ACC112 (cell line): ENCODE measurements around the gene TAF5L.
"Not testable (repeated sequence)": the region's sequence is repeated elsewhere in the genome, so short reads cannot be mapped to it uniquely, and the experiment has no call there.

ENCODE experiments used
- H2AFZ ChIP-seq: fragments of 200-600 bp; sonication (generic); one replicate; pipeline ENCODE4 v1.6.0; 2017; ENCODE audit warnings: antibody characterized with exemption, low read length; ENCODE audit not compliant: unreplicated experiment
- H3K27ac ChIP-seq: fragments of 200-600 bp; sonication (generic); 2 replicates; pipeline ENCODE4 v1.5.1; 2014; ENCODE audit warnings: low read depth, mild to moderate bottlenecking, antibody characterized with exemption, low read length, moderate library complexity
- H3K27me3 ChIP-seq: fragments of 200-600 bp; sonication (generic); 2 replicates; pipeline ENCODE4 v1.6.1; 2014; ENCODE audit warnings: mild to moderate bottlenecking, antibody characterized with exemption, low read length, moderate library complexity, mixed read lengths; ENCODE audit not compliant: insufficient read depth
- H3K36me3 ChIP-seq: fragments of 200-600 bp; sonication (generic); 2 replicates; pipeline ENCODE4 v1.6.1; 2016; ENCODE audit warnings: mild to moderate bottlenecking, antibody characterized with exemption, low read length, moderate library complexity, mixed read lengths; ENCODE audit not compliant: insufficient read depth
- H3K4me1 ChIP-seq: fragments of 200-600 bp; sonication (generic); one replicate; pipeline ENCODE4 v1.6.1; 2016; ENCODE audit warnings: low read length, mixed read lengths; ENCODE audit not compliant: insufficient read depth, unreplicated experiment, control insufficient read depth
- H3K4me3 ChIP-seq: fragments of 200-600 bp; sonication (generic); 2 replicates; pipeline ENCODE4 v1.5.1; 2014; ENCODE audit warnings: mild to moderate bottlenecking, low read depth, low read length
- H3K79me2 ChIP-seq: fragments of 200-600 bp; sonication (generic); one replicate; pipeline ENCODE4 v1.6.0; 2016; ENCODE audit warnings: low read length; ENCODE audit not compliant: control insufficient read depth, unreplicated experiment, insufficient read depth

TAF5L gene

DNA sequence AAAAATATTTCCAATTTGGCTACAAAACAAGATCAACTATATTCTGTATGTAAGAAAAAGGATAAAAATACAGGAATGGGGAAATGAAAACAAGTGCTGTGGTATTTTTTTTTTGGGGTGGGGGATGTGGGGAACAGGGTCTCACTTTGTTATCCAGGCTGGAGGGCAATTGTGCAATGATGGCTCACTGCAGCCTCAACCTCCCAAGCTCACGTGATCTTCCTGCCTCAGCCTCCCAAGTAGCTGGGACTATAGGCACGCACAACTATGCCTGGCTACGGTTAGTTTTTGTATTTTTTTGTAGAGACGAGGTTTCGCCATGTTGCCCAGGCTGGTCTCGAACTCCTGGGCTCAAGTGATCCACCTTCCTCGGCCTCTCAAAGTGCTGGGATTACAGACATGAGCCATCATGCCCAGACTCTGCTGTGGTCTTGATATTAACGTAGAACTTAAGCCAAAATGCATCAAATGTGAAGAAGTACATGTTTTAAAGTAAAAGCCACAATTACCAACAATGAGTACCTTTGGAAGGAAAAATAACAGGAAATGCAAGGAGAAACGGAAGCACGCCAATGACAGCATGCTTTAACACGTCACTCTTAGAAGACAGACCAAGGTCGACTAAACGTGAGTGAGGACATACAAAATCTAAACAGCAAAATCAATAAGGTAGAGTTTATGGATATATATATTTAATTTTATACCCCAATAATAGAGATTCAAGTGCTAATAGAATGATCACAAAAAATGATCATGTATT is 58.6 kb downstream of the TAF5L start:
- Histone ChIP-seq H2AFZ (no peak overlapping the region), H3K27ac (no peak overlapping the region), H3K27me3 (no peaks in the 10 kb centered on the region), H3K79me2 (no peaks in the 10 kb centered on the region), H3K36me3 (no peaks in the 10 kb centered on the region), H3K4me3 (no peak overlapping the region), H3K4me1 (no peaks in the 10 kb centered on the region)

DNA sequence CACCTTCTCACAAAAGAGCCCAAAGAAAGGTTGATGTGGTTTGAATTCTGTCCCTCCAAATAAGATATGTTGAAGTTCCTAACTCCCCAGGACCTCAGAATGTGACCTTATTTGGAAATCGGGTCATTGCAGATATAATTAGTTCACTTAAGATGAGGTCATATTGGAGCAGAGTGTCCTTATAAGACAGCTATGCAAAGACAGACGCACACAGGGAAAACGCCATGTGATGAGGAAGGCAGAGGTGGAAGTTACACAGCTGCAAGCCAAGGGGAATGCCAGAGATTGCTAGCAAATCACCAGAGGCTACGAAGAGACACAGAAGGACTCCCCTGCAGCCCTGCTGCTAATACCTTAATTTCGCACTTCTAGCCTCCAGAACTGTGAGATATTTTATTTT is 62.2 kb downstream of the TAF5L start:
- Histone ChIP-seq H2AFZ (no peak overlapping the region), H3K27ac (no peak overlapping the region), H3K4me3 (no peak overlapping the region), H3K27me3 (no peaks in the 10 kb centered on the region), H3K79me2 (no peaks in the 10 kb centered on the region), H3K36me3 (no peaks in the 10 kb centered on the region), H3K4me1 (no peaks in the 10 kb centered on the region)

- Histone ChIP-seq H3K4me1 (no peaks in the 10 kb centered on the region), H3K27ac (no peak overlapping the region), H3K79me2 (no peaks in the 10 kb centered on the region), H3K27me3 (no peaks in the 10 kb centered on the region), H2AFZ (no peak overlapping the region), H3K4me3 (no peak overlapping the region), H3K36me3 (no peaks in the 10 kb centered on the region)
These were observed 62.7 kb downstream of the TAF5L start for GRCh38 chr1:229563241-229563640.

DNA sequence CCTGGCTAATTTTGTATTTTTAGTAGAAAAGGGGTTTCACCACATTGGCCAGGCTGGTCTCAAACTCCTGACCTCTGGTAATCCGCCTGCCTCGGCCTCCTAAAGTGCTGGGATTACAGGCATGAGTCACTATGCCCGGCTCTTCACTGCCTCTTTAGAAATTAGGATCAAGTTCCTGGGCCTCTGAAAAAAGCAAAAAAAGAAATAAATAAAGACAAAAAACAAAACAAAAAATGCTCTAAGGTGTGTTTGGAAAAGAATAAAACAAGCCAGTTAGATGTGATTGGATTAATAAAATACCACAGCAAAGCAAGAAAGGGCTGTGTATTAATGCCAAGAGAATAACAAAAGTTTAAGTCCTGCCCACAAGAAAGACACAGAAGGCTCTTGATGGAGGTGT is 63.2 kb downstream of the TAF5L start:
- H3K4me3 ChIP-seq, result no peak overlapping the region
- no peak overlapping the region for H2AFZ ChIP-seq
- no peaks in the 10 kb centered on the region for H3K36me3 ChIP-seq
- H3K79me2 ChIP-seq, result peaks cover 3% of the 10 kb centered on the region
- H3K4me1 ChIP-seq, result no peaks in the 10 kb centered on the region
- H3K27ac ChIP-seq, result no peak overlapping the region
- no peaks in the 10 kb centered on the region for H3K27me3 ChIP-seq

DNA sequence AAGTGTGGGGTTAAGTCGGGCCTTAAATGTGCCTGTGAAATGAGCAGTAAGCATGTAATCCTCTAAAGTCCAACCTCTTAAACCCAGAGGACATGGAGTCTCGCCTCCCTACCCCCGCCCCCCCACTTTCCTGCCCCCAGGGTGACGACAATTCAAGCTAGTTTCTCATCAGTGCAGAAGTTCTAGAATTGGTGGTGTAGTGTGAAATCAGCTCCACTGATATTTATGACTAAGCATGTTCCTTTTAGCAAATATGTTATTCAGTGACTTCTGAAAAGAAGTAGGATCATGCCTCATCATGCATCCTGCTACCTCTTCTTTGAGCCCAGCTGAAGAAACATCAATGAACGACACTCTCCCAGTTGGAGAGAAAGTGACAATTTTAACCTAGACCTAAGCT is 64.8 kb downstream of the TAF5L start:
- Histone ChIP-seq H3K4me1 (peaks cover 10% of the 10 kb centered on the region), H3K36me3 (no peaks in the 10 kb centered on the region), H3K79me2 (peaks cover 19% of the 10 kb centered on the region), H3K27me3 (no peaks in the 10 kb centered on the region), H3K27ac (no peak overlapping the region), H2AFZ (no peak overlapping the region), H3K4me3 (no peak overlapping the region)

DNA sequence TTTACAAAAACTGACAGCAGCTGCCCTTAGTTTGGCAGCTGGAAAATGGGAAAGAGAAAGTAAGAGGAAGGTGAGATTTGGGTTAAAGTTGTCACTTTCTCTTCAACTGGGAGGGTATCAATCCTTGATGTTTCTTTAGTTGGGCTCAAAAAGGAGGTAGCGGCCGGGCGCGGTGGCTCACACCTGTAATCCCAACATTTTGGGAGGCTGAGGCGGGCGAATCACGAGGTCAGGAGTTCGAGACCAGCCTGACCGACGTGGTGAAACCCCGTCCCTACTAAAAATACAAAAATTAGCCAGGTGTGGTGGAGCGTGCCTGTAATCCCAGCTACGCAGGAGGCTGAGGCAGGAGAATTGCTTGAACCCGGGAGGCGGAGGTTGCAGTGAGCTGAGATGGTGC is 65.8 kb downstream of the TAF5L start:
- not testable (repeated sequence) for H2AFZ ChIP-seq, H3K4me3 ChIP-seq, H3K27ac ChIP-seq, H3K27me3 ChIP-seq, H3K36me3 ChIP-seq
- H3K79me2 ChIP-seq, result peaks cover 25% of the 10 kb centered on the region
- H3K4me1 ChIP-seq, result peaks cover 10% of the 10 kb centered on the region

- H3K4me3 ChIP-seq, result peak overlapping the region; percentile 82
- peaks cover 31% of the 10 kb centered on the region for H3K79me2 ChIP-seq
- H3K36me3 ChIP-seq, H3K27me3 ChIP-seq, H2AFZ ChIP-seq, H3K27ac ChIP-seq: not testable (repeated sequence)
- H3K4me1 ChIP-seq, result peaks cover 10% of the 10 kb centered on the region
These were observed 66.6 kb downstream of the TAF5L start for GRCh38 chr1:229559336-229559801.

- Histone ChIP-seq H3K79me2 (peaks cover 35% of the 10 kb centered on the region), H3K4me1 (peaks cover 10% of the 10 kb centered on the region), H3K4me3 (peak within 1 kb of the TSS; percentile 82), H2AFZ (peak within 1 kb of the TSS; percentile 67), H3K27me3 (no peaks in the 10 kb centered on the region), H3K36me3 (no peaks in the 10 kb centered on the region), H3K27ac (no peak within 1 kb of the TSS)
These were observed 67.2 kb downstream of the TAF5L start, which contains the start of gene ABCB10 for GRCh38 chr1:229558460-229559335. ABCB10 (minus strand) TSS chr1:229558707; CDS start chr1:229558652, 55 bp downstream.

GRCh38 chr1:229557913-229558414 is 68.0 kb downstream of the TAF5L start:
- Histone ChIP-seq H3K36me3 (no peaks in the 10 kb centered on the region), H3K79me2 (peaks cover 40% of the 10 kb centered on the region), H3K4me1 (peaks cover 10% of the 10 kb centered on the region), H3K27me3 (no peaks in the 10 kb centered on the region), H2AFZ (peak overlapping the region; percentile 67), H3K4me3 (peak overlapping the region; percentile 82), H3K27ac (no peak overlapping the region)

DNA sequence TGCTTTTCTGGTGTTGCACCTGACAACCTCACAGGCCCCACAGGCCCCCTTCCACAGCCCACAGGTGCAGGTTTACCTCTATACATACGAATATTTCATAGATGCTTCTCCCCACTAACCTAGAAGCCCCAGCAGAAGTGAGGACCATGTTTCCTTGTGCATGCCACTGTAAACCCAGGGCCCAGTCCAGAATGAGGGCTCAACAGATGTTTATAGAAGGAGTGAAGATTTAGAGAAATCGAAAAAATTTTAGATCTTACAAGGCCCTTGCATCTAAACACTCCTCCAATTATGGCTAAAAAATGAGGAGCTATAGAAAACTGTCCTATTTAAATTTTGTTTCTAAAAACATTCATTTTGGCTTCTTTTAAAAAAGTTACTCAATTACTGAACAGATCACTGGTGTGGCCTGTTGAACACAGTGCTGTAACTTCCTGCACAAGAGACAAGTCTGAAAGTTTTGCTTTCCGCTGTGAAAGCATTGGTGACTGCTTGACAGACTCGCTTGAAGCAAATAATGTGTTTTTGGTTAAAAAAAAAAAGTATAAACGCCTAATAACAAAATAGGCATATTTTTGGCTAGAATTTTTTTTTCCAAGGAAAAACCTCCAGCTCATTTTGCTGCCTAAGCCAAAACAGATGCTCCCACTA is 68.6 kb downstream of the TAF5L start:
- no peak overlapping the region for H3K27ac ChIP-seq
- peak overlapping the region; percentile 82 for H3K4me3 ChIP-seq
- H3K79me2 ChIP-seq, result peaks cover 46% of the 10 kb centered on the region
- H3K4me1 ChIP-seq, result peaks cover 10% of the 10 kb centered on the region
- no peak overlapping the region for H2AFZ ChIP-seq
- no peaks in the 10 kb centered on the region for H3K36me3 ChIP-seq
- no peaks in the 10 kb centered on the region for H3K27me3 ChIP-seq
